ENCODE measurements around the gene AAMP. TPM values are rescaled to one million over a fixed set of nuclear protein-coding genes. Genes with fewer than 3 reads are reported as not detected.

Gene AAMP
- total and polyA plus RNA-seq, 2 experiments from 2014 or later = 90.8 to 203 TPM

GRCh38 chr2:218253232-218253625 is 16.7 kb downstream of the AAMP start:
- peaks cover 6% of the 10 kb centered on the region; the same call in 1 of the 2 replicates for H3F3A ChIP-seq (replicated peaks; ENCODE audit: low read depth)
- peaks cover 76% of the 10 kb centered on the region for H3K36me3 Mint-ChIP-seq (ENCODE audit: low read depth)
- H4K20me1 ChIP-seq (replicated peaks; ENCODE audit: insufficient read depth) = peaks cover 13% of the 10 kb centered on the region
- peaks cover 5% of the 10 kb centered on the region; the same call in 2 of the 3 replicates for H3K4me1 Mint-ChIP-seq
- DNase-seq (ENCODE audit: low spot score) (no peak), ATAC-seq (no peak)
- H3K4me1 ChIP-seq (ENCODE audit: insufficient read depth) = no peaks in the 10 kb centered on the region
- H3K4me3 ChIP-seq = no peak overlapping the region
- TF ChIP-seq ZNF331 (CRISPR knock-in tag; IDR thresholded peaks at IDR 0.05; ENCODE audit: low read depth) (no peak), EZH2phosphoT487 (IDR thresholded peaks at IDR 0.05; ENCODE audit: unreplicated experiment) (no peak), CTCF (conservative IDR thresholded peaks at IDR 0.05; ENCODE audit: low read depth in 2 of 2) (no peak), ZNF462 (CRISPR knock-in tag; IDR thresholded peaks at IDR 0.05) (no peak), ETS1 (IDR thresholded peaks at IDR 0.05) (no peak), EZH2 (IDR thresholded peaks at IDR 0.05; ENCODE audit: low read depth, unreplicated experiment) (no peak), ZNF114 (CRISPR knock-in tag; IDR thresholded peaks at IDR 0.05) (no peak), CREB1 (CRISPR knock-in tag; IDR thresholded peaks at IDR 0.05; ENCODE audit: low read depth) (no peak), POLR2AphosphoS5 (IDR thresholded peaks at IDR 0.05; ENCODE audit: low read depth) (no peak), JUNB (IDR thresholded peaks at IDR 0.05; ENCODE audit: unreplicated experiment) (no peak), NANOG (IDR thresholded peaks at IDR 0.05; ENCODE audit: borderline replicate concordance) (no peak), STAT1 (IDR thresholded peaks at IDR 0.05; ENCODE audit: unreplicated experiment) (no peak), REST (IDR thresholded peaks at IDR 0.05; ENCODE audit: unreplicated experiment) (no peak)
- no peaks in the 10 kb centered on the region for H3K27me3 ChIP-seq (ENCODE audit: insufficient read depth)
- peaks cover 2% of the 10 kb centered on the region; the same call in 1 of the 2 replicates for H3K79me2 ChIP-seq (replicated peaks; ENCODE audit: insufficient read depth)
- H3K27ac ChIP-seq (ENCODE audit: low read depth) = no peak overlapping the region
- no peak overlapping the region for H3K27ac Mint-ChIP-seq
- no peaks in the 10 kb centered on the region for H3K9me2 ChIP-seq (ENCODE audit: insufficient read depth)
- no peaks in the 10 kb centered on the region for H3K9me3 Mint-ChIP-seq
- H3K4me3 Mint-ChIP-seq = no peak overlapping the region
- H2AFZ ChIP-seq = no peak overlapping the region
- peaks cover 11% of the 10 kb centered on the region for H3K27me3 Mint-ChIP-seq (ENCODE audit: insufficient read depth, low read depth, poor library complexity)
- H3K36me3 ChIP-seq (ENCODE audit: insufficient read depth) = peaks cover 69% of the 10 kb centered on the region
- no peak overlapping the region for H3K4me2 ChIP-seq

Data from GM23338 (cell line).